Naive B cell (primary cell): ENCODE results near the gene ATP10D. TPM values are rescaled to one million over a fixed set of nuclear protein-coding genes. Genes with fewer than 3 reads are reported as not detected.
A peak's percentile ranks its signal among the peaks of the same experiment; 100 is the strongest.
"Not testable (repeated sequence)": the region's sequence is repeated elsewhere in the genome, so short reads cannot be mapped to it uniquely, and the experiment has no call there.

Experiments
- ATAC-seq, 2 donors: fragments of 150-1000 bp; cut with Tn5 transposase; 2 replicates each; pipeline ENCODE4 v1.10.0; 2021; ENCODE audit warnings: low read depth in 2 of 2, mild to moderate bottlenecking in 2 of 2, moderate library complexity in 2 of 2
- DNase-seq: peaks from one replicate; pipeline ENCODE4 v3.0.0; 2022
- H3K27ac Mint-ChIP-seq, 6 donors: one replicate each; pipeline ENCODE4 v1.8.0; 2020 to 2022; ENCODE audit warnings: mild to moderate bottlenecking in 6 of 6, mixed read lengths in 6 of 6, moderate library complexity in 5 of 6, inconsistent platforms in 2 of 6
- H3K27me3 Mint-ChIP-seq, 3 donors: one replicate each; pipeline ENCODE4 v1.8.0; 2021 to 2022; ENCODE audit warnings: mixed read lengths in 3 of 3, mild to moderate bottlenecking in 1 of 3
- H3K36me3 Mint-ChIP-seq, 2 donors: one replicate each; pipeline ENCODE4 v1.8.0; 2020 to 2022; ENCODE audit warnings: mixed read lengths in 2 of 2, inconsistent platforms in 1 of 2, mild to moderate bottlenecking in 1 of 2
- H3K4me1 Mint-ChIP-seq, 3 donors: one replicate each; pipeline ENCODE4 v1.8.0; 2020 to 2022; ENCODE audit warnings: mixed read lengths in 3 of 3, inconsistent platforms in 1 of 3, mild to moderate bottlenecking in 1 of 3, moderate library complexity in 1 of 3
- H3K4me3 Mint-ChIP-seq, 8 donors: one replicate each; pipeline ENCODE4 v1.8.0; 2020 to 2022; ENCODE audit warnings: mild to moderate bottlenecking in 8 of 8, mixed read lengths in 8 of 8, moderate library complexity in 8 of 8, inconsistent platforms in 2 of 8
- H3K9me3 Mint-ChIP-seq, 7 donors: one replicate each; pipeline ENCODE4 v1.8.0; 2020 to 2022; ENCODE audit warnings: mixed read lengths in 7 of 7, mild to moderate bottlenecking in 5 of 7, inconsistent platforms in 2 of 7, moderate library complexity in 1 of 7
- polyA plus RNA-seq, 6 donors: library from polyadenylated mRNA; unstranded; fragments of 300-500 nt; fragmentation: Illumina TruSeq; gene quantifications; one replicate each; pipeline ENCODE4 v1.2.3, GENCODE V29; 2021; ENCODE audit warnings: low read depth in 6 of 6

The ATP10D gene
- polyA plus RNA-seq, 6 donors from 2014 or later = 21.5 to 70.9 (median 43.8) TPM

- peaks cover 48 to 65% (median 64%) of the 10 kb centered on the region in 3 donors for H3K4me1 Mint-ChIP-seq
- H3K36me3 Mint-ChIP-seq = peaks cover 14 to 20% of the 10 kb centered on the region in 2 donors
- H3K27ac Mint-ChIP-seq = peak overlapping the region in 5 of 6 donors; percentile 30 to 87 (median 70)
- DNase-seq (no peak), ATAC-seq (no peak)
- peaks cover 0 to 2% (median 0%) of the 10 kb centered on the region in 7 donors for H3K9me3 Mint-ChIP-seq
- H3K27me3 Mint-ChIP-seq = no peaks in the 10 kb centered on the region
- H3K4me3 Mint-ChIP-seq = peak overlapping the region in 5 of 8 donors; percentile 10 to 73 (median 34)
These were observed 9.0 kb downstream of the ATP10D start for GRCh38 chr4:47494124-47494430.

- peaks cover 0 to 3% of the 10 kb centered on the region in 2 donors for H3K36me3 Mint-ChIP-seq
- H3K27ac Mint-ChIP-seq = peak overlapping the region in 1 of 6 donors; percentile 94
- no peaks in the 10 kb centered on the region for H3K27me3 Mint-ChIP-seq
- no peak for ATAC-seq
- H3K4me1 Mint-ChIP-seq = peaks cover 18 to 30% (median 29%) of the 10 kb centered on the region in 3 donors
- peak overlapping the region in 1 of 8 donors; percentile 34 for H3K4me3 Mint-ChIP-seq
- H3K9me3 Mint-ChIP-seq = peaks cover 0 to 2% (median 0%) of the 10 kb centered on the region in 7 donors
- DNase-seq = no peak
These were observed 13.8 kb downstream of the ATP10D start for GRCh38 chr4:47498899-47499298.

GRCh38 chr4:47499700-47500099, 14.6 kb downstream of the ATP10D start:
- peak; percentile 58 for DNase-seq
- Mint-ChIP-seq H3K27ac (no peak overlapping the region), H3K27me3 (no peaks in the 10 kb centered on the region), H3K4me3 (no peak overlapping the region), H3K9me3 (peaks cover 0 to 2% (median 0%) of the 10 kb centered on the region in 7 donors), H3K36me3 (peaks cover 0 to 3% of the 10 kb centered on the region in 2 donors), H3K4me1 (peaks cover 20 to 29% (median 24%) of the 10 kb centered on the region in 3 donors)
- peak; percentile 84 to 87 for ATAC-seq

- H3K27me3 Mint-ChIP-seq = no peaks in the 10 kb centered on the region
- H3K4me3 Mint-ChIP-seq = no peak overlapping the region
- H3K9me3 Mint-ChIP-seq = peaks cover 0 to 2% (median 0%) of the 10 kb centered on the region in 7 donors
- H3K27ac Mint-ChIP-seq = no peak overlapping the region
- H3K36me3 Mint-ChIP-seq = peaks cover 0 to 3% of the 10 kb centered on the region in 2 donors
- DNase-seq (no peak), ATAC-seq (no peak)
- peaks cover 24 to 33% (median 31%) of the 10 kb centered on the region in 3 donors for H3K4me1 Mint-ChIP-seq
These were observed 15.7 kb downstream of the ATP10D start for GRCh38 chr4:47500776-47501175.

GRCh38 chr4:47505147-47505546, 20.1 kb downstream of the ATP10D start:
- Mint-ChIP-seq H3K27ac (peak overlapping the region in 4 of 6 donors; percentile 22 to 88 (median 66)), H3K4me1 (peaks cover 41 to 61% (median 46%) of the 10 kb centered on the region in 3 donors)

DNA sequence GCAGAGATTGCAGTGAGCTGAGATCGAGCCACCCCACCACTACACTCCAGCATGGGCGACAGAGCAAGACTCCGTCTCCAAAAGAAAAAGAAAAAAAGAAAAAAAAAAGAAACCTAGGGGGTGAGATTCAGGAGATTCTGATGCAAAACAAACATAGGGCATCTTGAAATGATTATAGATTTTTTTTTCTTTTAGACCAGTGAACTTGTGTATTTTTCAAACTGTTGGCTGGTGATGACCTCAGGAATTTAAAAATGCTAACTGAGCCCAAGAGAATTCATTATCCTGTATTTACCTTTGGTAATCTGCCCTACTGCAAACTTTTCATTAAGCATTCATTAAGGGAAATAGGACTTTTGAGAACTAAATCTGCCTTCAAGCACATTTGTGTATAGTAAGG, 20.6 kb downstream of the ATP10D start:
- peaks cover 46 to 66% (median 51%) of the 10 kb centered on the region in 3 donors for H3K4me1 Mint-ChIP-seq
- DNase-seq (no peak), ATAC-seq (no peak)
- peaks cover 0 to 4% of the 10 kb centered on the region in 2 donors for H3K36me3 Mint-ChIP-seq
- H3K4me3 Mint-ChIP-seq = peak overlapping the region in 4 of 8 donors; percentile 32 to 47 (median 44)
- no peaks in the 10 kb centered on the region for H3K27me3 Mint-ChIP-seq
- H3K9me3 Mint-ChIP-seq = peaks cover 0 to 2% (median 0%) of the 10 kb centered on the region in 7 donors
- H3K27ac Mint-ChIP-seq = peak overlapping the region in 2 of 6 donors; percentile 22 to 87

More at GRCh38 chr4:47505147-47505546, 20.1 kb downstream of the ATP10D start:
- Mint-ChIP-seq H3K4me3 (peak overlapping the region in 3 of 8 donors; percentile 16 to 47 (median 45)), H3K9me3 (peaks cover 0 to 2% (median 0%) of the 10 kb centered on the region in 7 donors), H3K27me3 (no peaks in the 10 kb centered on the region), H3K36me3 (peaks cover 0 to 4% of the 10 kb centered on the region in 2 donors)
- ATAC-seq = no peak
- no peak for DNase-seq

GRCh38 chr4:47510506-47511143, 25.6 kb downstream of the ATP10D start:
- H3K9me3 Mint-ChIP-seq = no peaks in the 10 kb centered on the region
- peak overlapping the region; percentile 2 to 78 (median 59) for H3K4me3 Mint-ChIP-seq
- no peaks in the 10 kb centered on the region for H3K27me3 Mint-ChIP-seq
- peaks cover 22 to 26% of the 10 kb centered on the region in 2 donors for H3K36me3 Mint-ChIP-seq
- H3K27ac Mint-ChIP-seq = peak overlapping the region; percentile 57 to 87 (median 76)
- peak; percentile 87 for ATAC-seq
- peak; percentile 46 for DNase-seq
- peaks cover 56 to 71% (median 68%) of the 10 kb centered on the region in 3 donors for H3K4me1 Mint-ChIP-seq

- Mint-ChIP-seq H3K9me3 (no peaks in the 10 kb centered on the region), H3K27ac (peak overlapping the region in 3 of 6 donors; percentile 21 to 59 (median 33)), H3K27me3 (no peaks in the 10 kb centered on the region), H3K4me3 (peak overlapping the region in 1 of 8 donors; percentile 29), H3K4me1 (peaks cover 36 to 48% (median 48%) of the 10 kb centered on the region in 3 donors), H3K36me3 (peaks cover 22 to 24% of the 10 kb centered on the region in 2 donors)
- ATAC-seq = no peak
- no peak for DNase-seq
These were observed 28.4 kb downstream of the ATP10D start for GRCh38 chr4:47513461-47513860.

GRCh38 chr4:47519239-47519883, 34.3 kb downstream of the ATP10D start:
- peak; percentile 100 for ATAC-seq
- no peaks in the 10 kb centered on the region for H3K9me3 Mint-ChIP-seq
- peak overlapping the region in 5 of 8 donors; percentile 1 to 43 (median 6) for H3K4me3 Mint-ChIP-seq
- H3K27me3 Mint-ChIP-seq = no peaks in the 10 kb centered on the region
- peaks cover 23 to 33% (median 24%) of the 10 kb centered on the region in 3 donors for H3K4me1 Mint-ChIP-seq
- peak overlapping the region; percentile 1 to 76 (median 42) for H3K27ac Mint-ChIP-seq
- H3K36me3 Mint-ChIP-seq = peaks cover 13 to 19% of the 10 kb centered on the region in 2 donors
- peak; percentile 42 for DNase-seq

DNA sequence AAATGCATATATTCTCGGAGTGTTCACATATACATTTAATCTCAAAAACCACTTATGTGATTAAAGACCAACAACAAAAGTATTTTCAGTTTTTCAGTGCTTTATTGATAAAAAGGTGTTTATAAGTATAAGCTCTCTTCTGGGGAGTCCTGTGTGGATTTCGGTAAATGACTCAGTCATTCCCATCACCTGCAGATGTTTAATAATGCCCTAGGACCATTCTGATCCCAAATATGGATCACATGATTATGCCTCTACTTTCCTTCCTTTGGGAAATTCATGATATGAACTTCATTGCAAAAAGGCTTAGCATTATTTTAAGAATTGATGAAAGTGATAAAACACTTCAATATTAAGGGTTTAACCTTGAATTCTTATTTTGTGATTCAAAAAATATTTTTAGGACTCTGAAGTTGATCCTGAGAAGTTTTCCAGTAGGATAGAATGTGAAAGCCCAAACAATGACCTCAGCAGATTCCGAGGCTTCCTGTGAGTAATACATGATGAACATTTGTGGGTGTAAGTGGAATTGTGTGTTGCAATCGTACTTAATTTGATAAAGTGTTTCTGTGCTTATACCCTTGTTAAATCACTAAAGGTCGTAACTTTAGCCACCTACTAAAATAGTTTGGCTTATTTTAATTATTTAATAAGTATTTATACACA, 40.2 kb downstream of the ATP10D start:
- ATAC-seq = no peak
- Mint-ChIP-seq H3K36me3 (peaks cover 47 to 50% of the 10 kb centered on the region in 2 donors), H3K27me3 (no peaks in the 10 kb centered on the region), H3K27ac (peak overlapping the region in 1 of 6 donors; percentile 34), H3K4me1 (peaks cover 23 to 40% (median 37%) of the 10 kb centered on the region in 3 donors), H3K4me3 (no peak overlapping the region), H3K9me3 (peaks cover 0 to 14% (median 2%) of the 10 kb centered on the region in 7 donors)
- DNase-seq = no peak

DNA sequence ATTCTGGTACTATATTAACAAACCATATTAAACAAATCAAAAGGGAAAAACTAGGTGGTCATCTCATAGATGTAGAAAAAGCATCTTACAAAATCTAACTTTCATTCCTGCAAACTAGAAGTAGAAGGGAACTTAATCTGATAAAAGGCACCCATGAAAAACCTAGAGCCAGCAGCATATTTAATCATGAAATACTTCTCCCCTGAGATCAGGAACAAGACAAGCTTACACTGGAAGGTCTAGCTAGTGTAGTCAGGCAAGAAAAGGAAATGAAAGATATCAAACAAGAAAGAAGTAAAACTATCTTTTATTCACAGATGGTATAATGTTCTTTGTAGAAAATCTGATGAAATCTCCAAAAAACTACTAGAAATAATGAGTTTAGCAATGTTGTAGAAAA, 41.2 kb downstream of the ATP10D start:
- Mint-ChIP-seq H3K4me3 (peak overlapping the region in 1 of 8 donors; percentile 47), H3K27me3 (no peaks in the 10 kb centered on the region), H3K27ac (peak overlapping the region in 5 of 6 donors; percentile 6 to 57 (median 34)), H3K36me3 (peaks cover 40 to 50% of the 10 kb centered on the region in 2 donors), H3K4me1 (peaks cover 21 to 40% (median 40%) of the 10 kb centered on the region in 3 donors), H3K9me3 (peaks cover 0 to 14% (median 2%) of the 10 kb centered on the region in 7 donors)
- ATAC-seq (no peak), DNase-seq (no peak)

GRCh38 chr4:47528646-47529045, 43.6 kb downstream of the ATP10D start:
- Mint-ChIP-seq H3K9me3 (peaks cover 0 to 14% (median 2%) of the 10 kb centered on the region in 7 donors), H3K36me3 (peaks cover 35 to 51% of the 10 kb centered on the region in 2 donors), H3K4me1 (peaks cover 37 to 59% (median 57%) of the 10 kb centered on the region in 3 donors)
- H3K27ac Mint-ChIP-seq, DNase-seq, H3K4me3 Mint-ChIP-seq, ATAC-seq, H3K27me3 Mint-ChIP-seq: not testable (repeated sequence)

DNA sequence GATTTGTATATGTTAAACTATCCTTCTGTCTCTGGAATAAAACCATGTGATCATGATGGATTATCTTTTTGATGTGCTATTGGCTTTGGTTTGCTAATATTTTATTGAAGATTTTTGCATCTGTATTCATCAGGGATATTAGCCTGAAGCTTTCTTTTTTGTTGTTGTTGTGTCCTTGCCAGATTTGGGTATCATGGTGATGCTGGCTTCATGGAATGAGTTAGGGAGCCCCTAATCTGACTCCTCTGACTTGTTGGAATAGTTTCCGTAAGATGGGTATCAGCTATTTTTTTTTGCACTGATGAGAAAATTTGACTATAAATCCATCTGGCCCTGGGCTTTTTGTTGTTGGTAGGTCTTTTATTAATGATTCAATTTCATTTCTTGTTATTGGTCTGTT, 45.7 kb downstream of the ATP10D start:
- peak overlapping the region in 4 of 8 donors; percentile 16 to 81 (median 54) for H3K4me3 Mint-ChIP-seq
- H3K27me3 Mint-ChIP-seq = no peaks in the 10 kb centered on the region
- DNase-seq (no peak), ATAC-seq (no peak)
- peaks cover 43 to 65% (median 61%) of the 10 kb centered on the region in 3 donors for H3K4me1 Mint-ChIP-seq
- H3K36me3 Mint-ChIP-seq = peaks cover 50 to 64% of the 10 kb centered on the region in 2 donors
- peak overlapping the region in 4 of 6 donors; percentile 15 to 79 (median 62) for H3K27ac Mint-ChIP-seq
- H3K9me3 Mint-ChIP-seq = peaks cover 0 to 14% (median 3%) of the 10 kb centered on the region in 7 donors
